Body of pancreas (tissue), 4 donors: ENCODE data around the gene MYO7B.

Source experiments
- CTCF ChIP-seq, 7 experiments: fragments of 450-650 bp in 4 of 7; fragments of 200-600 bp in 3 of 7; sonication (generic) in 3 of 7; IDR thresholded peaks; one replicate each; pipeline ENCODE4 v1.5.1; 2016 to 2019; ENCODE audit warnings: antibody characterized with exemption in 7 of 7
- POLR2A ChIP-seq, 3 donors: fragments of 450-650 bp; IDR thresholded peaks; one replicate each; pipeline ENCODE4 v1.6.1; 2016; ENCODE audit warnings: antibody characterized with exemption in 3 of 3, mild to moderate bottlenecking in 2 of 3

GRCh38 chr2:127526132-127527000 lies 9.1 kb upstream of the MYO7B start, which contains the start of gene IWS1:
- TF ChIP-seq CTCF (IDR thresholded peaks at IDR 0.05) (peak in 6 of 7 experiments; percentile 17 to 68 (median 55)), POLR2A (IDR thresholded peaks at IDR 0.05) (peak; percentile 50 to 85 (median 78))
